ENCODE measurements around the gene SLC16A3. TPM values are rescaled to one million over a fixed set of nuclear protein-coding genes. Genes with fewer than 3 reads are reported as not detected.

SLC16A3 gene
- total and polyA plus RNA-seq, 10 of the 15 experiments (the other 5 are each of a cell fraction or from before 2014, with no cell fraction given) = 0.10 to 46.5 (median 8.0) TPM

- intact Hi-C loops (cut with micrococcal nuclease; ENCODE audit: unreplicated experiment) = no loop called here
- no peak for ATAC-seq
- RAD21 ChIA-PET (ENCODE audit: unreplicated experiment) = no interaction called here
Measured at GRCh38 chr17:82187500-82187899, 41.3 kb upstream of the SLC16A3 start.

More at GRCh38 chr17:82187500-82187899, 41.3 kb upstream of the SLC16A3 start:
- no peak overlapping the region for H3K9ac ChIP-seq (ENCODE audit: control insufficient read depth, insufficient read depth, low read length)
- no peaks in the 10 kb centered on the region for H3K27me3 ChIP-seq (replicated peaks in 1 of 2; ENCODE audit: control insufficient read depth in 2 of 2, insufficient read depth in 2 of 2, low read length in 1 of 2)
- FAIRE-seq (no peak), DNase-seq (ENCODE audit: low read depth, low spot score) (no peak)
- no peak overlapping the region for H3K4me2 ChIP-seq (ENCODE audit: control insufficient read depth, insufficient read depth)
- TF ChIP-seq NFXL1 (IDR thresholded peaks at IDR 0.05; ENCODE audit: borderline replicate concordance) (no peak), WRNIP1 (IDR thresholded peaks at IDR 0.05; ENCODE audit: borderline replicate concordance, low read depth, low read length) (no peak), TCF7 (IDR thresholded peaks at IDR 0.05; ENCODE audit: borderline replicate concordance) (no peak), HDAC2 (IDR thresholded peaks at IDR 0.05) (no peak), ZNF24 (IDR thresholded peaks at IDR 0.05) (no peak), TBL1XR1 (IDR thresholded peaks at IDR 0.05; ENCODE audit: low read depth, low read length) (no peak), RAD21 (IDR thresholded peaks at IDR 0.05; ENCODE audit: insufficient read depth, low read depth, low read length) (no peak), RELA (IDR thresholded peaks at IDR 0.05; ENCODE audit: borderline replicate concordance, partially characterized antibody) (no peak), CEBPZ (IDR thresholded peaks at IDR 0.05; ENCODE audit: low read depth, low read length) (no peak)
- TF ChIP-seq, protein P1, sequence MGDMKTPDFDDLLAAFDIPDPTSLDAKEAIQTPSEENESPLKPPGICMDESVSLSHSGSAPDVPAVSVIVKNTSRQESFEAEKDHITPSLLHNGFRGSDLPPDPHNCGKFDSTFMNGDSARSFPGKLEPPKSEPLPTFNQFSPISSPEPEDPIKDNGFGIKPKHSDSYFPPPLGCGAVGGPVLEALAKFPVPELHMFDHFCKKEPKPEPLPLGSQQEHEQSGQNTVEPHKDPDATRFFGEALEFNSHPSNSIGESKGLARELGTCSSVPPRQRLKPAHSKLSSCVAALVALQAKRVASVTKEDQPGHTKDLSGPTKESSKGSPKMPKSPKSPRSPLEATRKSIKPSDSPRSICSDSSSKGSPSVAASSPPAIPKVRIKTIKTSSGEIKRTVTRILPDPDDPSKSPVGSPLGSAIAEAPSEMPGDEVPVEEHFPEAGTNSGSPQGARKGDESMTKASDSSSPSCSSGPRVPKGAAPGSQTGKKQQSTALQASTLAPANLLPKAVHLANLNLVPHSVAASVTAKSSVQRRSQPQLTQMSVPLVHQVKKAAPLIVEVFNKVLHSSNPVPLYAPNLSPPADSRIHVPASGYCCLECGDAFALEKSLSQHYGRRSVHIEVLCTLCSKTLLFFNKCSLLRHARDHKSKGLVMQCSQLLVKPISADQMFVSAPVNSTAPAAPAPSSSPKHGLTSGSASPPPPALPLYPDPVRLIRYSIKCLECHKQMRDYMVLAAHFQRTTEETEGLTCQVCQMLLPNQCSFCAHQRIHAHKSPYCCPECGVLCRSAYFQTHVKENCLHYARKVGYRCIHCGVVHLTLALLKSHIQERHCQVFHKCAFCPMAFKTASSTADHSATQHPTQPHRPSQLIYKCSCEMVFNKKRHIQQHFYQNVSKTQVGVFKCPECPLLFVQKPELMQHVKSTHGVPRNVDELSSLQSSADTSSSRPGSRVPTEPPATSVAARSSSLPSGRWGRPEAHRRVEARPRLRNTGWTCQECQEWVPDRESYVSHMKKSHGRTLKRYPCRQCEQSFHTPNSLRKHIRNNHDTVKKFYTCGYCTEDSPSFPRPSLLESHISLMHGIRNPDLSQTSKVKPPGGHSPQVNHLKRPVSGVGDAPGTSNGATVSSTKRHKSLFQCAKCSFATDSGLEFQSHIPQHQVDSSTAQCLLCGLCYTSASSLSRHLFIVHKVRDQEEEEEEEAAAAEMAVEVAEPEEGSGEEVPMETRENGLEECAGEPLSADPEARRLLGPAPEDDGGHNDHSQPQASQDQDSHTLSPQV (IDR thresholded peaks at IDR 0.05) = no peak
- TF ChIP-seq, protein P2, sequence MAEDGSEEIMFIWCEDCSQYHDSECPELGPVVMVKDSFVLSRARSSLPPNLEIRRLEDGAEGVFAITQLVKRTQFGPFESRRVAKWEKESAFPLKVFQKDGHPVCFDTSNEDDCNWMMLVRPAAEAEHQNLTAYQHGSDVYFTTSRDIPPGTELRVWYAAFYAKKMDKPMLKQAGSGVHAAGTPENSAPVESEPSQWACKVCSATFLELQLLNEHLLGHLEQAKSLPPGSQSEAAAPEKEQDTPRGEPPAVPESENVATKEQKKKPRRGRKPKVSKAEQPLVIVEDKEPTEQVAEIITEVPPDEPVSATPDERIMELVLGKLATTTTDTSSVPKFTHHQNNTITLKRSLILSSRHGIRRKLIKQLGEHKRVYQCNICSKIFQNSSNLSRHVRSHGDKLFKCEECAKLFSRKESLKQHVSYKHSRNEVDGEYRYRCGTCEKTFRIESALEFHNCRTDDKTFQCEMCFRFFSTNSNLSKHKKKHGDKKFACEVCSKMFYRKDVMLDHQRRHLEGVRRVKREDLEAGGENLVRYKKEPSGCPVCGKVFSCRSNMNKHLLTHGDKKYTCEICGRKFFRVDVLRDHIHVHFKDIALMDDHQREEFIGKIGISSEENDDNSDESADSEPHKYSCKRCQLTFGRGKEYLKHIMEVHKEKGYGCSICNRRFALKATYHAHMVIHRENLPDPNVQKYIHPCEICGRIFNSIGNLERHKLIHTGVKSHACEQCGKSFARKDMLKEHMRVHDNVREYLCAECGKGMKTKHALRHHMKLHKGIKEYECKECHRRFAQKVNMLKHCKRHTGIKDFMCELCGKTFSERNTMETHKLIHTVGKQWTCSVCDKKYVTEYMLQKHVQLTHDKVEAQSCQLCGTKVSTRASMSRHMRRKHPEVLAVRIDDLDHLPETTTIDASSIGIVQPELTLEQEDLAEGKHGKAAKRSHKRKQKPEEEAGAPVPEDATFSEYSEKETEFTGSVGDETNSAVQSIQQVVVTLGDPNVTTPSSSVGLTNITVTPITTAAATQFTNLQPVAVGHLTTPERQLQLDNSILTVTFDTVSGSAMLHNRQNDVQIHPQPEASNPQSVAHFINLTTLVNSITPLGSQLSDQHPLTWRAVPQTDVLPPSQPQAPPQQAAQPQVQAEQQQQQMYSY (CRISPR knock-in tag; IDR thresholded peaks at IDR 0.05) = no peak
- TF ChIP-seq, protein P3, sequence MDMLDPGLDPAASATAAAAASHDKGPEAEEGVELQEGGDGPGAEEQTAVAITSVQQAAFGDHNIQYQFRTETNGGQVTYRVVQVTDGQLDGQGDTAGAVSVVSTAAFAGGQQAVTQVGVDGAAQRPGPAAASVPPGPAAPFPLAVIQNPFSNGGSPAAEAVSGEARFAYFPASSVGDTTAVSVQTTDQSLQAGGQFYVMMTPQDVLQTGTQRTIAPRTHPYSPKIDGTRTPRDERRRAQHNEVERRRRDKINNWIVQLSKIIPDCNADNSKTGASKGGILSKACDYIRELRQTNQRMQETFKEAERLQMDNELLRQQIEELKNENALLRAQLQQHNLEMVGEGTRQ (IDR thresholded peaks at IDR 0.05; ENCODE audit: borderline replicate concordance, low read depth, low read length) = no peak
- H3K4me3 ChIP-seq = no peak overlapping the region
- H3K36me3 ChIP-seq (ENCODE audit: control insufficient read depth in 2 of 2, insufficient read depth in 2 of 2, low read length in 1 of 2) = no peaks in the 10 kb centered on the region; a peak in 1 of 4 replicates
- no peaks in the 10 kb centered on the region for H3K79me2 ChIP-seq (ENCODE audit: control insufficient read depth, insufficient read depth, low read length)
- ChIA-PET POLR2A (interaction anchor here (1.0 kb wide), 1 partner anchor 66 kb away, joined by 3 read pairs; no protein-coding TSS in a partner anchor), CTCF (interaction anchor here (0.7 kb wide), 1 partner anchor 11 kb away, joined by 3 read pairs; no protein-coding TSS in a partner anchor), SMC1A (ENCODE audit: uncharacterized antibody, unreplicated experiment) (no interaction called here)
- no peak overlapping the region for H3K27ac ChIP-seq (ENCODE audit: control insufficient read depth, insufficient read depth)
- in situ Hi-C loops (cut with MboI) = no loop called here
- H3K9me3 ChIP-seq (replicated peaks; ENCODE audit: control insufficient read depth, insufficient read depth, low read length) = no peaks in the 10 kb centered on the region
- 33% methylated on average over 5 of the region's 23 CpGs for WGBS (ENCODE audit: insufficient coverage, insufficient replicate concordance, low lambda C conversion rate, missing lambda C conversion rate)
- no peaks in the 10 kb centered on the region for H3K4me1 ChIP-seq (ENCODE audit: control insufficient read depth, insufficient read depth, low read length)
- no peak overlapping the region for H2AFZ ChIP-seq (ENCODE audit: control insufficient read depth, low read depth, low read length)
- BruUV-seq (replicated peaks) = no TSS peak
- H4K20me1 ChIP-seq (ENCODE audit: control insufficient read depth, insufficient read depth) = no peaks in the 10 kb centered on the region
